CD4-positive, alpha-beta T cell (primary cell): ENCODE measurements around the gene PIP4K2A. TPM values are rescaled to one million over a fixed set of nuclear protein-coding genes. Genes with fewer than 3 reads are reported as not detected.
"Not testable (repeated sequence)": the region's sequence is repeated elsewhere in the genome, so short reads cannot be mapped to it uniquely, and the experiment has no call there.

ENCODE experiments used
- ATAC-seq: fragments of 200-7000 bp; cut with Tn5 transposase; one replicate; pipeline ENCODE4 v1.10.0; 2022; ENCODE audit warnings: mild to moderate bottlenecking; ENCODE audit not compliant: poor library complexity
- CTCF ChIA-PET: fragments of 350-600 bp; sonication (Branson Sonifier 250); formaldehyde crosslinking; loops from one replicate; lab custom pipeline; 2021; ENCODE audit warnings: antibody characterized with exemption, inconsistent platforms; lab: Charles Lee
- POLR2A ChIA-PET: fragments of 350-600 bp; sonication (Branson Sonifier 250); formaldehyde crosslinking; loops from one replicate; lab custom pipeline; 2021; ENCODE audit warnings: antibody characterized with exemption, inconsistent platforms; lab: Charles Lee
- DNase-seq, 14 experiments: peaks; one replicate each; pipeline ENCODE4 v3.0.0-alpha.2; 2013 to 2020; ENCODE audit warnings: mixed read lengths in 2 of 14
- H3K27ac ChIP-seq, 2 donors: one replicate each; pipeline versions ENCODE4 v1.5.1 to v1.7.0; 2013; ENCODE audit warnings: low read length in 2 of 2, low read depth in 1 of 2, mild to moderate bottlenecking in 1 of 2
- H3K27me3 ChIP-seq, 2 experiments: 1 replicate in 1 of 2; 2 replicates in 1 of 2; pipeline versions ENCODE4 v1.6.1 to v1.7.0; 2013; ENCODE audit warnings: low read length in 2 of 2, control low read depth in 1 of 2, mild to moderate bottlenecking in 1 of 2, moderate library complexity in 1 of 2; ENCODE audit not compliant: insufficient read depth in 2 of 2, control insufficient read depth in 1 of 2
- H3K36me3 ChIP-seq: one replicate; pipeline ENCODE4 v1.6.1; 2013; ENCODE audit warnings: low read length, control low read depth; ENCODE audit not compliant: insufficient read depth
- H3K4me1 ChIP-seq: one replicate; pipeline ENCODE4 v1.6.1; 2013; ENCODE audit warnings: low read length, control low read depth; ENCODE audit not compliant: insufficient read depth
- H3K4me3 ChIP-seq: one replicate; pipeline ENCODE4 v1.5.1; 2013; ENCODE audit warnings: mild to moderate bottlenecking, low read length, moderate library complexity
- H3K9me3 ChIP-seq, 2 experiments: 1 replicate in 1 of 2; 2 replicates in 1 of 2; pipeline versions ENCODE4 v1.6.1 to v1.7.0; 2013; ENCODE audit warnings: low read length in 2 of 2, mild to moderate bottlenecking in 2 of 2, control low read depth in 1 of 2, moderate library complexity in 1 of 2; ENCODE audit not compliant: control insufficient read depth in 1 of 2, insufficient read depth in 1 of 2
- H3K27ac Mint-ChIP-seq: one replicate; pipeline ENCODE4 v1.8.0; 2020; ENCODE audit warnings: mixed read lengths
- H3K27me3 Mint-ChIP-seq: one replicate; pipeline ENCODE4 v1.8.0; 2021; ENCODE audit warnings: mixed read lengths
- H3K36me3 Mint-ChIP-seq: one replicate; pipeline ENCODE4 v1.8.0; 2021; ENCODE audit warnings: low read depth, mixed read lengths
- H3K4me1 Mint-ChIP-seq: one replicate; pipeline ENCODE4 v1.8.0; 2021; ENCODE audit warnings: low read depth, mixed read lengths
- H3K4me3 Mint-ChIP-seq: one replicate; pipeline ENCODE4 v1.8.0; 2020; ENCODE audit warnings: mild to moderate bottlenecking, mixed read lengths
- H3K9me3 Mint-ChIP-seq: one replicate; pipeline ENCODE4 v1.8.0; 2020; ENCODE audit warnings: mixed read lengths
- CTCF ChIP-seq: fragments of 200-600 bp; IDR thresholded peaks from one replicate; pipeline ENCODE4 v1.8.0; 2022; ENCODE audit warnings: antibody characterized with exemption, mild to moderate bottlenecking
- intact Hi-C, 2 experiments: fragments of 100-400 bp; cut with DNase I in 1 of 2; cut with micrococcal nuclease in 1 of 2; formaldehyde crosslinking; loops; one replicate each; pipeline versions ENCODE4 v1.15.1 to v1.9.0; 2023 to 2025; cut with DNase I, micrococcal nuclease
- total RNA-seq, 174 experiments: library from RNA in 2 of 174; stranded (reverse) in 2 of 174; gene quantifications; one replicate each; pipeline ENCODE4 v1.2.3 and lab custom pipeline; 2021 to 2026

Gene PIP4K2A
- total RNA-seq, 2 experiments from 2014 or later: 75.4 to 87.2 TPM

- Mint-ChIP-seq H3K4me1 (no peaks in the 10 kb centered on the region), H3K4me3 (no peak overlapping the region), H3K27me3 (no peaks in the 10 kb centered on the region), H3K27ac (no peak overlapping the region), H3K9me3 (no peaks in the 10 kb centered on the region), H3K36me3 (peaks cover 35% of the 10 kb centered on the region)
- Histone ChIP-seq H3K4me3 (no peak overlapping the region), H3K4me1 (no peaks in the 10 kb centered on the region), H3K36me3 (peaks cover 16% of the 10 kb centered on the region), H3K27ac (no peak overlapping the region), H3K9me3 (peaks cover 17 to 19% of the 10 kb centered on the region in 2 experiments), H3K27me3 (no peaks in the 10 kb centered on the region)
- ATAC-seq (no peak), DNase-seq (no peak)
- CTCF ChIA-PET: no interaction called here
- TF ChIP-seq CTCF: no peak
- intact Hi-C loops: no loop called here
- POLR2A ChIA-PET: no interaction called here
Observed at GRCh38 chr10:22531441-22531840, 182.9 kb downstream of the PIP4K2A start.

GRCh38 chr10:22531008-22531407, 183.4 kb downstream of the PIP4K2A start:
- ChIA-PET CTCF (no interaction called here), POLR2A (no interaction called here)
- Mint-ChIP-seq H3K9me3 (no peaks in the 10 kb centered on the region), H3K27ac (no peak overlapping the region), H3K4me1 (no peaks in the 10 kb centered on the region), H3K4me3 (no peak overlapping the region), H3K27me3 (no peaks in the 10 kb centered on the region), H3K36me3 (peaks cover 31% of the 10 kb centered on the region)
- H3K36me3 ChIP-seq: peaks cover 12% of the 10 kb centered on the region
- intact Hi-C loops: no loop called here
- TF ChIP-seq CTCF: no peak
- H3K4me3 ChIP-seq: no peak overlapping the region
- DNase-seq: no peak
- ATAC-seq: no peak
- peaks cover 17 to 20% of the 10 kb centered on the region in 2 experiments for H3K9me3 ChIP-seq
- H3K4me1 ChIP-seq: no peaks in the 10 kb centered on the region
- H3K27me3 ChIP-seq: no peaks in the 10 kb centered on the region
- no peak overlapping the region for H3K27ac ChIP-seq

GRCh38 chr10:22527520-22527919, 186.9 kb downstream of the PIP4K2A start:
- Mint-ChIP-seq H3K4me3 (no peak overlapping the region), H3K27me3 (no peaks in the 10 kb centered on the region), H3K9me3 (peaks cover 14% of the 10 kb centered on the region), H3K27ac (no peak overlapping the region), H3K36me3 (peaks cover 14% of the 10 kb centered on the region), H3K4me1 (no peaks in the 10 kb centered on the region)
- POLR2A ChIA-PET: no interaction called here
- ATAC-seq (no peak), DNase-seq (no peak)
- peaks cover 23 to 24% of the 10 kb centered on the region in 2 experiments for H3K9me3 ChIP-seq
- intact Hi-C loops: no loop called here
- H3K36me3 ChIP-seq: no peaks in the 10 kb centered on the region
- H3K4me3 ChIP-seq: no peak overlapping the region
- no peaks in the 10 kb centered on the region for H3K27me3 ChIP-seq
- H3K27ac ChIP-seq: no peak overlapping the region
- TF ChIP-seq CTCF: no peak
- CTCF ChIA-PET: no interaction called here
- H3K4me1 ChIP-seq: no peaks in the 10 kb centered on the region

GRCh38 chr10:22524333-22524732, 190.0 kb downstream of the PIP4K2A start:
- H3K9me3 Mint-ChIP-seq: peaks cover 25% of the 10 kb centered on the region
- CTCF ChIA-PET: not testable (repeated sequence)

GRCh38 chr10:22520645-22521044, 193.7 kb downstream of the PIP4K2A start:
- H3K4me1 ChIP-seq, H3K4me1 Mint-ChIP-seq, ATAC-seq, H3K36me3 Mint-ChIP-seq, H3K27me3 Mint-ChIP-seq, POLR2A ChIA-PET, H3K4me3 ChIP-seq, H3K27ac Mint-ChIP-seq, H3K27ac ChIP-seq, H3K36me3 ChIP-seq, H3K27me3 ChIP-seq, CTCF ChIA-PET, intact Hi-C loops, DNase-seq, H3K4me3 Mint-ChIP-seq: not testable (repeated sequence)
- H3K9me3 ChIP-seq: peaks cover 7 to 10% of the 10 kb centered on the region in 2 experiments
- peaks cover 25% of the 10 kb centered on the region for H3K9me3 Mint-ChIP-seq

More at GRCh38 chr10:22524333-22524732, 190.0 kb downstream of the PIP4K2A start:
- DNase-seq, H3K4me1 ChIP-seq, H3K4me3 Mint-ChIP-seq, H3K4me3 ChIP-seq, H3K27me3 ChIP-seq, ATAC-seq, H3K27me3 Mint-ChIP-seq, H3K36me3 ChIP-seq, H3K27ac ChIP-seq, H3K36me3 Mint-ChIP-seq, H3K27ac Mint-ChIP-seq, POLR2A ChIA-PET, intact Hi-C loops, H3K4me1 Mint-ChIP-seq: not testable (repeated sequence)
- peaks cover 10 to 22% of the 10 kb centered on the region in 2 experiments for H3K9me3 ChIP-seq
